ENCODE measurements around the gene SH3D19.

Gene SH3D19

GRCh38 chr4:151199319-151200190, 125.8 kb downstream of the SH3D19 start:
- H3K9me3 ChIP-seq (ENCODE audit: control extremely low read depth in 1 of 5, control insufficient read depth in 4 of 5, insufficient read depth in 2 of 5, low read depth in 1 of 5, low read length in 4 of 5), result no peaks in the 10 kb centered on the region
- H3K27me3 ChIP-seq (replicated peaks in 2 of 5; ENCODE audit: control insufficient read depth in 4 of 5, insufficient read depth in 5 of 5, low read length in 4 of 5), result no peaks in the 10 kb centered on the region
- H3K4me3 ChIP-seq (ENCODE audit: control insufficient read depth in 1 of 7, extremely low read depth in 1 of 7, insufficient read depth in 4 of 7, low read depth in 2 of 7, low read length in 6 of 7), result no peak overlapping the region
- ChIA-PET CTCF (no interaction called here), POLR2A (no interaction called here)
- no peak overlapping the region for H3K27ac ChIP-seq (ENCODE audit: insufficient read depth in 1 of 2, low read depth in 1 of 2, low read length in 2 of 2, poor library complexity in 1 of 2, severe bottlenecking in 2 of 2)
- H3K4me1 ChIP-seq (ENCODE audit: control extremely low read depth in 1 of 4, control insufficient read depth in 4 of 4, insufficient read depth in 4 of 4, low read length in 3 of 4), result peaks cover 0 to 4% (median 0%) of the 10 kb centered on the region in 4 experiments
- no peak for DNase-seq
- H3K36me3 ChIP-seq (ENCODE audit: control insufficient read depth in 4 of 4, insufficient read depth in 4 of 4, low read length in 3 of 4), result no peaks in the 10 kb centered on the region
- 100% methylated on average over 1 of the region's 6 CpGs for WGBS (ENCODE audit: insufficient coverage)

GRCh38 chr4:151198748-151199147, 126.7 kb downstream of the SH3D19 start:
- Histone ChIP-seq H3K27ac (ENCODE audit: insufficient read depth in 1 of 2, low read depth in 1 of 2, low read length in 2 of 2, poor library complexity in 1 of 2, severe bottlenecking in 2 of 2) (no peak overlapping the region), H3K36me3 (ENCODE audit: control insufficient read depth in 4 of 4, insufficient read depth in 4 of 4, low read length in 3 of 4) (no peaks in the 10 kb centered on the region)
- 88% methylated on average over 1 of the region's 3 CpGs for WGBS (ENCODE audit: insufficient coverage)

DNA sequence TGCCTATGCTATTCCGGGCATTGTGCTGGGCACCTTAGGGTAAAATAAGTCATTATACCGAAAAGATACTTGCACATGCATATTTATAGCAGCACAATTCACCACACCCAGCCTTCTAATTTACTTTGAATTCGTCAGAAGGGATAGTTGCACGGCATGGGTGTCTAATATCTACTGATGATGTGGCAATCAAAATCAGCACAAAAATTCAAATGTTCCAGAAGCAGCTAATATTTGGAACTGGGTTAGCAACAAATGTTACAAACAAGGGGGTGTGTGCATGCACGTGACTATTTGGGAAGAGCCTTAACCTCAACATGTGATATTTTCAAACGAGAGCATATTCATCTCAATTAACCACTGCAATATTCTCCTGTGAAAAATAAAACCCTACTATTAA, 128.2 kb downstream of the SH3D19 start:
- H3K9me3 ChIP-seq (ENCODE audit: control extremely low read depth in 1 of 5, control insufficient read depth in 4 of 5, insufficient read depth in 2 of 5, low read depth in 1 of 5, low read length in 4 of 5), result no peaks in the 10 kb centered on the region
- POLR2A ChIA-PET, result no interaction called here
- H3K4me1 ChIP-seq (ENCODE audit: control extremely low read depth in 1 of 4, control insufficient read depth in 4 of 4, insufficient read depth in 4 of 4, low read length in 3 of 4), result no peaks in the 10 kb centered on the region
- no peaks in the 10 kb centered on the region for H3K27me3 ChIP-seq (replicated peaks in 2 of 5; ENCODE audit: control insufficient read depth in 4 of 5, insufficient read depth in 5 of 5, low read length in 4 of 5)
- H3K4me3 ChIP-seq (ENCODE audit: control insufficient read depth in 1 of 7, extremely low read depth in 1 of 7, insufficient read depth in 4 of 7, low read depth in 2 of 7, low read length in 6 of 7), result no peak overlapping the region
- CTCF ChIA-PET, result interaction anchor here (1.4 kb wide), 1 partner anchor 19 kb away, joined by 3 read pairs; no protein-coding TSS in a partner anchor
- no peak overlapping the region for H3K27ac ChIP-seq (ENCODE audit: insufficient read depth in 1 of 2, low read depth in 1 of 2, low read length in 2 of 2, poor library complexity in 1 of 2, severe bottlenecking in 2 of 2)
- WGBS (ENCODE audit: insufficient coverage), result 98% methylated on average over 5 of the region's 6 CpGs
- H3K36me3 ChIP-seq (ENCODE audit: control insufficient read depth in 4 of 4, insufficient read depth in 4 of 4, low read length in 3 of 4), result no peaks in the 10 kb centered on the region
- no peak for DNase-seq

More at GRCh38 chr4:151198748-151199147, 126.7 kb downstream of the SH3D19 start:
- ChIA-PET POLR2A (no interaction called here), CTCF (no interaction called here)
- Histone ChIP-seq H3K9me3 (ENCODE audit: control extremely low read depth in 1 of 5, control insufficient read depth in 4 of 5, insufficient read depth in 2 of 5, low read depth in 1 of 5, low read length in 4 of 5) (no peaks in the 10 kb centered on the region), H3K4me1 (ENCODE audit: control extremely low read depth in 1 of 4, control insufficient read depth in 4 of 4, insufficient read depth in 4 of 4, low read length in 3 of 4) (peaks cover 0 to 4% (median 0%) of the 10 kb centered on the region in 4 experiments), H3K27me3 (replicated peaks in 2 of 5; ENCODE audit: control insufficient read depth in 4 of 5, insufficient read depth in 5 of 5, low read length in 4 of 5) (no peaks in the 10 kb centered on the region), H3K4me3 (ENCODE audit: control insufficient read depth in 1 of 7, extremely low read depth in 1 of 7, insufficient read depth in 4 of 7, low read depth in 2 of 7, low read length in 6 of 7) (no peak overlapping the region)
- no peak for DNase-seq

GRCh38 chr4:151195801-151196200, 129.6 kb downstream of the SH3D19 start:
- Histone ChIP-seq H3K4me3 (ENCODE audit: control insufficient read depth in 1 of 7, extremely low read depth in 1 of 7, insufficient read depth in 4 of 7, low read depth in 2 of 7, low read length in 6 of 7) (no peak overlapping the region), H3K36me3 (ENCODE audit: control insufficient read depth in 4 of 4, insufficient read depth in 4 of 4, low read length in 3 of 4) (no peaks in the 10 kb centered on the region), H3K4me1 (ENCODE audit: control extremely low read depth in 1 of 4, control insufficient read depth in 4 of 4, insufficient read depth in 4 of 4, low read length in 3 of 4) (no peaks in the 10 kb centered on the region), H3K27me3 (replicated peaks in 2 of 5; ENCODE audit: control insufficient read depth in 4 of 5, insufficient read depth in 5 of 5, low read length in 4 of 5) (no peaks in the 10 kb centered on the region), H3K27ac (ENCODE audit: insufficient read depth in 1 of 2, low read depth in 1 of 2, low read length in 2 of 2, poor library complexity in 1 of 2, severe bottlenecking in 2 of 2) (no peak overlapping the region), H3K9me3 (ENCODE audit: control extremely low read depth in 1 of 5, control insufficient read depth in 4 of 5, insufficient read depth in 2 of 5, low read depth in 1 of 5, low read length in 4 of 5) (no peaks in the 10 kb centered on the region)
- WGBS (ENCODE audit: insufficient coverage), result 50% methylated on average over 1 of the region's 5 CpGs
- POLR2A ChIA-PET, result no interaction called here
- DNase-seq, result no peak
- CTCF ChIA-PET, result interaction anchor here (1.4 kb wide), 1 partner anchor 17 kb away, joined by 3 read pairs; no protein-coding TSS in a partner anchor

DNA sequence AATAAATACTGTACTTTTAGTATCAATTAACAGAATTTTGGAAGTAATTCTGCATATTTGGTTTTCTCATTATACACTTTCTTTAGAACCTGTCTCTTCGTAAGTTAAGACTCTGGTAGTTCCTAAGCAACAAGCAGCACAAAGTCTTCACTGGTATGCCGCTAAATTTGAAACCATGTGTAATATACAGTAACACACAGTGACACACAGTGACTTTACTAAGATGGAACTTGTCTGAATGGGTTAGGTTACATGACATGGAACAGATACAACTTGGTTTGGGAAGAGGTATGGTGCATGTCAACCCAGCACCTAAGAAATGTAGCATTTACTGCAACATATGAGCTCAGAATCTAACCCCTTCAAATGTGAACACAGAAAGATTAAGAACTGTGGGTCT, 132.0 kb downstream of the SH3D19 start:
- DNase-seq, result no peak
- WGBS (ENCODE audit: insufficient coverage), result no CpG with 5 or more reads among the region's 2 CpGs
- Histone ChIP-seq H3K4me1 (ENCODE audit: control extremely low read depth in 1 of 4, control insufficient read depth in 4 of 4, insufficient read depth in 4 of 4, low read length in 3 of 4) (no peaks in the 10 kb centered on the region), H3K36me3 (ENCODE audit: control insufficient read depth in 4 of 4, insufficient read depth in 4 of 4, low read length in 3 of 4) (no peaks in the 10 kb centered on the region), H3K27ac (ENCODE audit: insufficient read depth in 1 of 2, low read depth in 1 of 2, low read length in 2 of 2, poor library complexity in 1 of 2, severe bottlenecking in 2 of 2) (no peak overlapping the region), H3K27me3 (replicated peaks in 2 of 5; ENCODE audit: control insufficient read depth in 4 of 5, insufficient read depth in 5 of 5, low read length in 4 of 5) (no peaks in the 10 kb centered on the region), H3K9me3 (ENCODE audit: control extremely low read depth in 1 of 5, control insufficient read depth in 4 of 5, insufficient read depth in 2 of 5, low read depth in 1 of 5, low read length in 4 of 5) (peaks cover 0 to 4% (median 0%) of the 10 kb centered on the region in 5 experiments), H3K4me3 (ENCODE audit: control insufficient read depth in 1 of 7, extremely low read depth in 1 of 7, insufficient read depth in 4 of 7, low read depth in 2 of 7, low read length in 6 of 7) (no peak overlapping the region)
- CTCF ChIA-PET, result no interaction called here
- POLR2A ChIA-PET, result no interaction called here

DNA sequence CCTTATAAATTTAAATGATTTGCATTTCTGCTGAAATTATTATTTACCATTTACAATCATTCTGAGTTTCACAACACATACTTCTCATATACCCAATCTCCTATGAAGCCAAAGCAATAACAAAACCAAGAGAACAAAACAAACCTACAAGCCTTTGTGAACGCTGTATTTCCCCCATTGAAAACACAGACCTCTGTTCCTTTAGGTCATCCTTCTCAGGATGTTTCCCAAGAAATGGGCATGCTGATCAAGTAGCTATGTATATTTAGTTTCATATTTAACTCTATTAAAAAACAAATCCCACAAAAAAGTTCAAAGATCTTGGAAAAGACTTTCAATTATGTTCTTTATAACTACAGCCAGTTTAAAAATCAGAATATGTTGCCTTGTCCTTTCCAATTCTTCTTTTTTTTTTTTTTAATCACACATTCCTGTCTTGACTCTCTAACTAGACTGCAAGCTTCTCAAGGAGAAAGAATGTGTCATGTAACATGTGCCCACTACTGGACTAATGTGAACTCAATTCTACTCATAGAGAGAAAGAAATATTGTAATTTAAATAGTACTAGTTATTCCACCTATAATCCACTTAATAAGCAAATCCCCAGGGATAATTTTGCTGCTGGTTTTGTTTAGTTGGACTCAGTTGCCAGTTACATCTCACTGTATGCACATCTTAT, 132.7 kb downstream of the SH3D19 start:
- ChIA-PET POLR2A (no interaction called here), CTCF (no interaction called here)
- H3K27me3 ChIP-seq (replicated peaks in 2 of 5; ENCODE audit: control insufficient read depth in 4 of 5, insufficient read depth in 5 of 5, low read length in 4 of 5), result no peaks in the 10 kb centered on the region
- DNase-seq, result no peak
- no CpG with 5 or more reads among the region's 1 CpG for WGBS (ENCODE audit: insufficient coverage)
- H3K36me3 ChIP-seq (ENCODE audit: control insufficient read depth in 4 of 4, insufficient read depth in 4 of 4, low read length in 3 of 4), result no peaks in the 10 kb centered on the region
- peaks cover 0 to 4% (median 0%) of the 10 kb centered on the region in 5 experiments for H3K9me3 ChIP-seq (ENCODE audit: control extremely low read depth in 1 of 5, control insufficient read depth in 4 of 5, insufficient read depth in 2 of 5, low read depth in 1 of 5, low read length in 4 of 5)
- no peaks in the 10 kb centered on the region for H3K4me1 ChIP-seq (ENCODE audit: control extremely low read depth in 1 of 4, control insufficient read depth in 4 of 4, insufficient read depth in 4 of 4, low read length in 3 of 4)
- no peak overlapping the region for H3K4me3 ChIP-seq (ENCODE audit: control insufficient read depth in 1 of 7, extremely low read depth in 1 of 7, insufficient read depth in 4 of 7, low read depth in 2 of 7, low read length in 6 of 7)
- no peak overlapping the region for H3K27ac ChIP-seq (ENCODE audit: insufficient read depth in 1 of 2, low read depth in 1 of 2, low read length in 2 of 2, poor library complexity in 1 of 2, severe bottlenecking in 2 of 2)

Data from common myeloid progenitor, CD34-positive (primary cell).